Heart left ventricle (tissue), 13 donors: ENCODE measurements around the gene TCF19.

Source experiments
- CTCF ChIP-seq, 12 donors: fragments of 200-600 bp; sonication (generic) in 4 of 12; IDR thresholded peaks; one replicate each; pipeline versions ENCODE4 v1.5.0 to v1.8.0; 2018 to 2022; ENCODE audit warnings: antibody characterized with exemption in 12 of 12, mild to moderate bottlenecking in 5 of 12
- POLR2A ChIP-seq, 2 donors: fragments of 450-650 bp; IDR thresholded peaks; one replicate each; pipeline ENCODE4 v1.6.1; 2017; ENCODE audit warnings: antibody characterized with exemption in 2 of 2, mild to moderate bottlenecking in 2 of 2, moderate library complexity in 2 of 2
- donor health status: ischemic (EF 13 %, LVEDD 7.1; RV severe dilation, severe dysfunction).
- donor health status: DM: no; HTN: yes; CAD: no.
- donor health status: DM: no; HTN: no; CAD: no.
- donor health status: ischemic (EF 25% LVEDD 6.9; RV normal size, moderate dysfunction).
- donor health status: ischemic (EF 25% LVEDD 5.7; RV mildly dilated, moderate dysfunction).
- donor health status: ischemic (EF 35%, LVEDD 5.7; RV mildly dilated, moderate dysfunction).
- donor health status: nonischemic (EF 11% LVEDD 7.7; RV severe dilation, severe dysfunction).
- donor health status: DM: yes; HTN: yes; CAD: no.
- donor health status: PGD.
- donor health status: ischemic (EF 29% LVEDD 5.4; RV normal size, mild dysfunction).
- donor health status: nonischemic (EF 23%, LVEDD 6.1; RV moderate dilation, normal function).

GRCh38 chr6:31114970-31115849 lies 43.2 kb upstream of the TCF19 start:
- TF ChIP-seq POLR2A (IDR thresholded peaks at IDR 0.05) (no peak), CTCF (IDR thresholded peaks at IDR 0.05) (peak in 8 of 12 donors; percentile 6 to 45 (median 12))
